GM10266 (cell line): Measurements from ENCODE around the gene TRRAP.

Experiments
- DNase-seq: peaks from one replicate; pipeline ENCODE4 v3.0.0; 2012; ENCODE audit errors: extremely low spot score
- TF ChIP-seq, protein P1 (sequence below): IDR thresholded peaks from 2 replicates; pipeline ENCODE4 v1.5.1; 2012; ENCODE audit warnings: mild to moderate bottlenecking, low read depth; ENCODE audit not compliant: control insufficient read depth, insufficient read depth; ENCODE audit errors: missing control alignments

The TRRAP gene

DNA sequence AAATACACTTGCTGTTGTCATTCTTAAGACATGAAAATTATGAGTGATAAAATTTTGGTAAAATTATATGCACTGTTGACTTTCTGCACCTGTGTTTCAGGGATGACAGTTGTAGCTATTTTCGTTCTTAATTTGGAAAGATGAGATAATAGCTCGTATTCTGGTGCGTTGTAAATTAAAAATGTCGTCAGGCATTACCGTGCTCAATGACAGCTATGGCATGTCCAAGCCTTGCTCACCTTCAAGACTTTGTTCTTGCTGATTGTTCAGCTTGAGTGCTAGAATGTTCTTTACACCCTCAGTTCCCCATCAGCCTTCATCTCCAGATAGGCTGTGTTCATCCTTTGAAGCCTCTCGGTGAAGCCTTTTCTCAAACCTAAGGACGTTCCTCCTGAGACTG, 21.5 kb downstream of the TRRAP start:
- DNase-seq, result no peak
- TF ChIP-seq, protein P1, sequence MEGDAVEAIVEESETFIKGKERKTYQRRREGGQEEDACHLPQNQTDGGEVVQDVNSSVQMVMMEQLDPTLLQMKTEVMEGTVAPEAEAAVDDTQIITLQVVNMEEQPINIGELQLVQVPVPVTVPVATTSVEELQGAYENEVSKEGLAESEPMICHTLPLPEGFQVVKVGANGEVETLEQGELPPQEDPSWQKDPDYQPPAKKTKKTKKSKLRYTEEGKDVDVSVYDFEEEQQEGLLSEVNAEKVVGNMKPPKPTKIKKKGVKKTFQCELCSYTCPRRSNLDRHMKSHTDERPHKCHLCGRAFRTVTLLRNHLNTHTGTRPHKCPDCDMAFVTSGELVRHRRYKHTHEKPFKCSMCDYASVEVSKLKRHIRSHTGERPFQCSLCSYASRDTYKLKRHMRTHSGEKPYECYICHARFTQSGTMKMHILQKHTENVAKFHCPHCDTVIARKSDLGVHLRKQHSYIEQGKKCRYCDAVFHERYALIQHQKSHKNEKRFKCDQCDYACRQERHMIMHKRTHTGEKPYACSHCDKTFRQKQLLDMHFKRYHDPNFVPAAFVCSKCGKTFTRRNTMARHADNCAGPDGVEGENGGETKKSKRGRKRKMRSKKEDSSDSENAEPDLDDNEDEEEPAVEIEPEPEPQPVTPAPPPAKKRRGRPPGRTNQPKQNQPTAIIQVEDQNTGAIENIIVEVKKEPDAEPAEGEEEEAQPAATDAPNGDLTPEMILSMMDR, result no peak

DNA sequence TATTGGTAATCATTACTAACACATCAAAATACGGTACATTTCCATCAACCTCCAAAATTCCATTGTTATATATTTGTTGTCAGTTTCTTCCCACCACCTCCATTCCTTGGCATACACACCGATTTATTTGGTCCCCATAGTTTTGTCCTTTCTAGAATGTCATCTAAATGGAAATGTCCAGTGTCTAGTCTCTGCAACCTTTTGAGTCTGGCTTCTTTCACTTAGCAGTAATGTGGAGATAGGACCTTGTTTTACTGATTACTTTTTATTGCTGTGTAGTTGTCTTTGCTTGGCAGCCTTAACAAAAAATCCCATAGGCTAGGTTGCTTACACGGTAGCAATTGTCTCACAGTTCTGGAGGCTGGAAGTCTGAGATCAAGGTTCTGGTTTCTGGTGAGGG, 22.5 kb downstream of the TRRAP start:
- TF ChIP-seq, protein P1, result no peak

DNA sequence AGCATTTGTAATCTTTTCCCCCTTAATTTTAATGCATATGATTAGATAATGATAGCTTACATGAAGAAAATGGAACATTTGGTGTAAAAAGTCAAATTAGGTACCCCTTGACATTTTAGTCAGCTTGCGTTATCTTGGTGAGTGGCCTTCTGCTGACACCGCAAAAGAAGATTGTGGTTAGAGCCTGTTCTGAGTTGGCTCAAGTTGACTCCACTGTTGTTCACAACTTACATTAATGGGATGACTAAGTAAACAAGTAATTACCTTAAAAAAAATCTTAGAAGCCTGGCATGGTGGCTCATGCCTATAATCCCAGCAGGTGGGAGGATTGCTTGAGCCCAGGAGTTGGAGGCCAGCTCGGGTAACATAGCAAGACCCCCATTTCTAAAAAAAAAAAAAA, 24.2 kb downstream of the TRRAP start:
- DNase-seq, result no peak
- TF ChIP-seq, protein P1, result no peak

More for the DNA sequence above, 22.5 kb downstream of the TRRAP start:
- no peak for DNase-seq

DNA sequence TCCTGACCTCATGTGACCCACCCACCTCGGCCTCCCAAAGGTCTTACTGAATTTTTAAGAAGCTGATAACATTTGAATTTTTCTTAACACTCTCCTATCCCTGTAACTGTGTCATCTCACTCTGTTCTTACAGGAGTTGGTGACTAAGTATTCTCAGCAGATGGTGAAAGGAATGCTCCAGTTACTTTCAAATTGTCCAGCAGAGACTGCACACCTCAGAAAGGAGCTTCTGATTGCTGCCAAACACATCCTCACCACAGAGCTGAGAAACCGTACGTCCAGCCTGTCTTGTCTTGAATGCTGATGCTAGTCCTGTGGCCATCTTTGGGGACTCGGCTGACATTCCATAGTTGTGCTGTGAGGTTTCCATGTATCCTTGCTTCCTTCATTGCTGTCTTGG, 24.9 kb downstream of the TRRAP start:
- TF ChIP-seq, protein P1, result no peak
- no peak for DNase-seq

DNA sequence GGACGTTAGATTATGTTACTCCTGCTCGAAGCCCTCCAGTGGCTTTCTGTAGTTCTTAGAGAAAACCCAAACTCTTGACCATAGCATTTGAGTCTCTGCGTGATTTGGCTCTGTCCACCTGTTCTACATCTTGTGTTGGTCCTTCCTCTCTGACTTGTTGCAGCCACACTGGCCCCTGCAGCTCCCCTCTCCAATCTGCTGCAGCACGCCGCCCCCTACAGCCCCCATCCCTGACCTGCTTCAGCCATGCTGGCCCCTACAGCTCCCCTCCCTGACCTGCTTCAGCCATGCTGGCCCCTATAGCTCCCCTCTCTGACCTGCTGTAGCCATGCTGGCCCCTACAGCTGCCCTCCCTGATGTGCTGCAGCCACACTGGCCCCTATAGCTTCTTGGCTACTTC, 29.2 kb downstream of the TRRAP start:
- TF ChIP-seq, protein P1, result no peak
- no peak for DNase-seq

DNA sequence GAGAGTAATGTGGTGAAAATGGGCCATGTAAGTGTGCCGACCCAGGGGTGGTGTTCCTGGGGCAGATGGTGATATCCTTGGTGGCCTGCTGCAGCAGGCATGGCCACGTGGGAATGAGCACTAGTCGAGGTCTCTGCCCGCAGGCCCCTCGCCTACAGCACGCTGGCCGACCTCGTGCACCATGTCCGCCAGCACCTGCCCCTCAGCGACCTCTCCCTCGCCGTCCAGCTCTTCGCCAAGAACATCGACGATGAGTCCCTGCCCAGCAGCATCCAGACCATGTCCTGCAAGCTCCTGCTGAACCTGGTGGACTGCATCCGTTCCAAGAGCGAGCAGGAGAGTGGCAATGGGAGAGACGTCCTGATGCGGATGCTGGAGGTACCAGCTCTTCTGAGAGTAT, 30.3 kb downstream of the TRRAP start:
- no peak for DNase-seq
- TF ChIP-seq, protein P1, result no peak

DNA sequence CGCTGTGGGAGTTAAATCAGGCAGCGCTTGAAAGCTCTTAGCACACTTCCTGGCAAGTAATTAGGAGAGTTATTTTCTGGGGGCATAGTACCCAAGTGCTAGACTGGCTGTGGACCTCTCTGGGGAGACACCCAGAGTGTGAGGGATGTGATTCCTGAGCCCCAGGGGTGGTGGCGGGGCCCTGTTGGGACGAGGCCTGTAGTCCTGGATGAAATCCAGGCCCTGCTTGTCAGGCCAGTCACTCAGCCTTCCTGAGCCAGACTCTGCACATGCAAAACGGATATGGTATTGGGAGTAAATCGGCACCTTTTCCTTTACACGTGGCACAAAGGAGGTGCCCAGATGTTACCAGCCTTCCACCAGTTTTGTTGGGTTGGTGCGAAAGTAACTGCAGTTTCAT, 31.2 kb downstream of the TRRAP start:
- DNase-seq, result no peak
- TF ChIP-seq, protein P1, result no peak
